Measurements from ENCODE around the gene C17orf75.

- TF ChIP-seq CTCF (conservative IDR thresholded peaks at IDR 0.05; ENCODE audit: low read length): no peak
- no peak for TF ChIP-seq EZH2phosphoT487 (IDR thresholded peaks at IDR 0.05; ENCODE audit: borderline replicate concordance)
These were observed 39.9 kb downstream of the C17orf75 start for GRCh38 chr17:32302037-32302436.

All from Loucy (cell line).